Measurements from ENCODE around the gene FAM20C. TPM values are rescaled to one million over a fixed set of nuclear protein-coding genes. Genes with fewer than 3 reads are reported as not detected.

The FAM20C gene
- total RNA-seq, 1 donor from 2014 or later = 14.6 TPM

DNA sequence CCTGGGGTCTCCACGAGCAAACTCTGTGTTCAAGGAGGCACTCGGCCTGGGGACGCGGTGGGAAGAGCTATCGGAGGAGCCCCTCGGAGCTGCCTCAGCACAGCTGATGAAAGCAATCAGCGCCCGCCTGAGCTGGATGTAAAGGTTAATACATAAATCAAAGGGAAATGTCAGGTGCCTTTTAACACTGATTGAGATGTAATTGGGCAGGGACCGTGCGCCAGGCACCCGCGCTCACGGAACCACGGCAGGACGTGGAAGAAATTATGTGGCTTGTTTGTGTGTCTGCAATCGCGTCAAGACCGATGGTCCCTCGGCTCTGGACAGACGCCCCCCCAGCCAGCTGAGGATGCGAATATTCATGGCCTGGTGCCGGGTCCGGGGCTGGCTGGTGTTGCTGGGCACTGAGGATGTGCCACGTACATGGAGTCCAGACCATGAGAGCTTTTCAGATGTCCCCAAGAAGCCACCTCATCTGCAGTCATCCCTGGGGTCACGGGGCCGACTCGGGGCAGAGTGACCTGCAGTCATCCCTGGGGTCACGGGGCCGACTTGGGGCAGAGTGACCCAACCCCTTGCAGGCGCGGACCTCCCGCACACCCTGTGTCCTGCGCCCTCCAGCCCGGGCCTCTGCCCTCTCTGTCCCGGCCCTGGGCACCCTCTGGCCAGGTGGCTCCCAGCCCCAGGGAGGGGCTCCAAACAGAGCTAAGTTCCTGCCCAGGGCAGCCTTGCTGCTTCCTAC lies 113.2 kb downstream of the FAM20C start:
- H3K27ac ChIP-seq (ENCODE audit: low read depth, low read length) = no peak overlapping the region
- no peaks in the 10 kb centered on the region for H3K36me3 ChIP-seq (ENCODE audit: control insufficient read depth in 3 of 3, insufficient read depth in 3 of 3, low read length in 3 of 3)
- H3K9me3 ChIP-seq (ENCODE audit: control insufficient read depth in 3 of 3, low read length in 3 of 3) = peaks cover 0 to 8% (median 3%) of the 10 kb centered on the region in 3 donors
- no peak overlapping the region for H3K4me3 ChIP-seq (ENCODE audit: low read length in 3 of 3)
- H3K9ac ChIP-seq (ENCODE audit: low read depth in 1 of 3, low read length in 3 of 3) = no peak overlapping the region
- H3K4me1 ChIP-seq (ENCODE audit: control insufficient read depth in 3 of 3, insufficient read depth in 3 of 3, low read length in 3 of 3) = no peaks in the 10 kb centered on the region
- peaks cover 12 to 24% (median 22%) of the 10 kb centered on the region in 3 donors for H3K27me3 ChIP-seq (ENCODE audit: control insufficient read depth in 3 of 3, insufficient read depth in 3 of 3, low read length in 3 of 3)

DNA sequence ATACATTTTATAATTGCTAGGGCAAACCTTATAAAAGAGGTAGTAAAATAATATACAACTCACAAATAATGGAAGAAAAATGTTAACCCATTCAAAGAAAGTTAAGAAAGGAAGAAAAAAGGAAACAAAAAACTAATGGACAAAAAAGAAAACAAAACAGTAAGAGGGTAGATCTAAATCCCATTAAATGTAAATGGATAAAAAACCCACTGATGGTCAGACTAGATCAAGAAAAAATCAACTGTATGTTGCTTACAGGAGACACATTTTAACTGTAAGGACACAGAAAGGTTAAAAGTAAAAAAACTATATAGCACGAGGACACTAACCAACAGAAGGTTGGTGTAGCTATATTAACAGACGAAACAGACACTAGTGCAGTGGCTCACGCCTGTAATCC lies 115.6 kb downstream of the FAM20C start:
- Histone ChIP-seq H3K9ac (ENCODE audit: low read depth in 1 of 3, low read length in 3 of 3) (no peak overlapping the region), H3K4me3 (ENCODE audit: low read length in 3 of 3) (no peak overlapping the region), H3K27ac (ENCODE audit: low read depth, low read length) (no peak overlapping the region), H3K4me1 (ENCODE audit: control insufficient read depth in 3 of 3, insufficient read depth in 3 of 3, low read length in 3 of 3) (no peaks in the 10 kb centered on the region), H3K9me3 (ENCODE audit: control insufficient read depth in 3 of 3, low read length in 3 of 3) (peaks cover 0 to 8% (median 3%) of the 10 kb centered on the region in 3 donors), H3K27me3 (ENCODE audit: control insufficient read depth in 3 of 3, insufficient read depth in 3 of 3, low read length in 3 of 3) (peaks cover 14 to 38% (median 33%) of the 10 kb centered on the region in 3 donors), H3K36me3 (ENCODE audit: control insufficient read depth in 3 of 3, insufficient read depth in 3 of 3, low read length in 3 of 3) (no peaks in the 10 kb centered on the region)

DNA sequence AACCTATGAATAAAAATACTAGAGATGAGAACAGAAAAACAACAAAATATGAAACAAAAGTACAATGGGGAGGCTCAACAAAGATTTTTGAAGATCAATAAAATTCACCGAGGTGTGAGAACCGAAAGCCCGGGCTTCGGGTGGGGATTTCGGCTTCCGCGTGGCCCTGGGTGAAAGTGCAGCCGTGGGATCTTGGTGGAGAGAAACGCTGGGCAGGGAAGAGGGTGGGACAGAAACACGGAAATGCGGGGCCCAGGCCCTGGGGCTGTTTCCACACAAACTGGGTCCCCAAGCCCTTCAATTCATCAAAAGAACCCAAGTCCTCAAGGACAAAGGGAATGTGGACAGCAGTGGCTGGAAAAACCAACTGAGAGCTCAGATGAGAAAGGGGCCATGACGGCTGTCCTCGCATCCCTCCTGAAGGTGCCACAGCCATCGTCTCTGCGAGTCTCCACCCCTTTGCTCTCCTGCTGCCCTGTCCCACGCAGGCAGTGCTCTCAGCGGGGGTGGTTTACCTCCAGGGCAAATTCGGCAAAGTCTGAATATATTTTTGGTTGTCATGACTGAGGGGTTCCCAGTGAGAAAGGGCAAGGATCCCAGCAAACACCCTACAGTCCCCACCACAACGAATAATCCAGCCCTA lies 117.3 kb downstream of the FAM20C start:
- H3K4me3 ChIP-seq (ENCODE audit: low read length in 3 of 3) = no peak overlapping the region

More for the DNA sequence above, 117.3 kb downstream of the FAM20C start:
- Histone ChIP-seq H3K27ac (ENCODE audit: low read depth, low read length) (no peak overlapping the region), H3K36me3 (ENCODE audit: control insufficient read depth in 3 of 3, insufficient read depth in 3 of 3, low read length in 3 of 3) (no peaks in the 10 kb centered on the region), H3K9ac (ENCODE audit: low read depth in 1 of 3, low read length in 3 of 3) (no peak overlapping the region), H3K4me1 (ENCODE audit: control insufficient read depth in 3 of 3, insufficient read depth in 3 of 3, low read length in 3 of 3) (no peaks in the 10 kb centered on the region), H3K9me3 (ENCODE audit: control insufficient read depth in 3 of 3, low read length in 3 of 3) (peaks cover 0 to 5% (median 3%) of the 10 kb centered on the region in 3 donors), H3K27me3 (ENCODE audit: control insufficient read depth in 3 of 3, insufficient read depth in 3 of 3, low read length in 3 of 3) (peaks cover 14 to 29% (median 29%) of the 10 kb centered on the region in 3 donors)

Other genes with a start within 250 kb of the FAM20C start
- not detected for gene FOXL3, start 97.6 kb downstream of the FAM20C start, total RNA-seq